Endothelial cell of umbilical vein (primary cell): ENCODE measurements around the gene TPM1. TPM values are rescaled to one million over a fixed set of nuclear protein-coding genes. Genes with fewer than 3 reads are reported as not detected.

Source experiments
- BruUV-seq: library from RNA; stranded (reverse); fragments of 400-500 nt; replicated peaks from 2 replicates; lab custom pipeline; 2021; lab: Mats Ljungman, UMichigan
- CTCF ChIA-PET: fragments of 300-600, 350-600 bp; sonication (Branson Sonifier 250); formaldehyde crosslinking; loops from one replicate; lab custom pipeline; 2021; ENCODE audit warnings: antibody characterized with exemption, inconsistent platforms; lab: Charles Lee
- POLR2A ChIA-PET: fragments of 300-600, 350-600 bp; sonication (Branson Sonifier 250); formaldehyde crosslinking; loops from one replicate; lab custom pipeline; 2021; ENCODE audit warnings: antibody characterized with exemption, inconsistent platforms; lab: Charles Lee
- DNase-seq: peaks from one replicate; pipeline ENCODE4 v3.0.0-alpha.2; 2011; ENCODE audit warnings: low read depth, low spot score
- FAIRE-seq: peaks from 2 replicates; lab custom pipeline; 2011; peaks lifted over from hg19 to GRCh38; lab: Jason Lieb, UNC
- H2AFZ ChIP-seq: 2 replicates; pipeline ENCODE4 v1.6.0; 2012; ENCODE audit warnings: low read depth, low read length, control low read depth, inconsistent platforms
- H3K27ac ChIP-seq: 2 replicates; pipeline ENCODE4 v1.5.1; 2011; ENCODE audit warnings: low read depth, mild to moderate bottlenecking, control low read depth, low read length, moderate library complexity; ENCODE audit not compliant: insufficient read depth
- H3K27me3 ChIP-seq, 2 experiments: 2 replicates each; pipeline versions ENCODE4 v1.6.0 to v1.6.1; 2011; ENCODE audit warnings: low read length in 2 of 2, mixed read lengths in 1 of 2; ENCODE audit not compliant: control insufficient read depth in 2 of 2, insufficient read depth in 2 of 2
- H3K36me3 ChIP-seq, 2 experiments: 2 replicates in 1 of 2; 3 replicates in 1 of 2; pipeline ENCODE4 v1.5.1; 2011; ENCODE audit warnings: low read length in 2 of 2, mild to moderate bottlenecking in 1 of 2, moderate library complexity in 1 of 2; ENCODE audit not compliant: control insufficient read depth in 2 of 2, insufficient read depth in 2 of 2; ENCODE audit errors: extremely low read depth in 1 of 2
- H3K4me1 ChIP-seq: 3 replicates; pipeline ENCODE4 v1.5.1; 2011; ENCODE audit warnings: mild to moderate bottlenecking, low read length; ENCODE audit not compliant: control insufficient read depth, insufficient read depth; ENCODE audit errors: extremely low read depth
- H3K4me2 ChIP-seq: 2 replicates; pipeline ENCODE4 v1.6.1; 2011; ENCODE audit warnings: low read length, control low read depth, mixed read lengths; ENCODE audit not compliant: insufficient read depth
- H3K4me3 ChIP-seq, 3 experiments: fragments of 200-600 bp in 1 of 3; sonication (generic), shearing (Covaris generic) in 1 of 3; replicated peaks in 1 of 3; 2 replicates each; pipeline ENCODE4 v1.5.1; 2011 to 2016; ENCODE audit warnings: control low read depth in 3 of 3, low read length in 3 of 3, mild to moderate bottlenecking in 2 of 3, inconsistent platforms in 1 of 3, low read depth in 1 of 3, moderate library complexity in 1 of 3; ENCODE audit not compliant: insufficient read depth in 1 of 3
- H3K79me2 ChIP-seq: 2 replicates; pipeline ENCODE4 v1.6.0; 2012; ENCODE audit warnings: low read length, inconsistent platforms; ENCODE audit not compliant: control insufficient read depth, insufficient read depth
- H3K9ac ChIP-seq: replicated peaks from 2 replicates; pipeline ENCODE3; 2011; ENCODE audit warnings: low read length, control low read depth; ENCODE audit not compliant: insufficient read depth; ENCODE audit errors: extremely low read depth
- H3K9me1 ChIP-seq: replicated peaks from 3 replicates; pipeline ENCODE4 v1.6.0; 2011; ENCODE audit warnings: mild to moderate bottlenecking, low read length; ENCODE audit not compliant: control insufficient read depth, insufficient read depth; ENCODE audit errors: extremely low read depth
- H3K9me3 ChIP-seq: replicated peaks from 2 replicates; pipeline ENCODE4 v1.5.1; 2012; ENCODE audit warnings: low read length, inconsistent platforms; ENCODE audit not compliant: control insufficient read depth, insufficient read depth
- H4K20me1 ChIP-seq: replicated peaks from 2 replicates; pipeline ENCODE3; 2011; ENCODE audit warnings: mild to moderate bottlenecking, low read length; ENCODE audit not compliant: control insufficient read depth, insufficient read depth; ENCODE audit errors: extremely low read depth
- CTCF ChIP-seq, 2 donors: IDR thresholded peaks; 1 replicate in 1 of 2; 2 replicates in 1 of 2; pipeline ENCODE4 v1.5.1; 2011; ENCODE audit warnings: low read length in 2 of 2, mild to moderate bottlenecking in 2 of 2, moderate library complexity in 2 of 2, control low read depth in 1 of 2, inconsistent platforms in 1 of 2, low read depth in 1 of 2; ENCODE audit not compliant: insufficient read depth in 1 of 2; ENCODE audit errors: extremely low read depth in 1 of 2
- EZH2 ChIP-seq: IDR thresholded peaks from 2 replicates; pipeline ENCODE4 v1.6.1; 2012; ENCODE audit warnings: borderline replicate concordance, low read depth, mild to moderate bottlenecking, moderate library complexity, low read length, inconsistent platforms; ENCODE audit not compliant: severe bottlenecking
- FOS ChIP-seq: IDR thresholded peaks from 2 replicates; pipeline ENCODE4 v1.6.1; 2011; ENCODE audit warnings: mild to moderate bottlenecking, low read length, moderate library complexity, borderline replicate concordance; ENCODE audit not compliant: insufficient read depth
- GATA2 ChIP-seq: IDR thresholded peaks from 2 replicates; pipeline ENCODE4 v1.7.0; 2011; ENCODE audit warnings: low read depth, mild to moderate bottlenecking, moderate library complexity, mixed read lengths, low read length; ENCODE audit not compliant: insufficient read length, insufficient read depth
- MYC ChIP-seq: IDR thresholded peaks from one replicate; pipeline ENCODE4 v1.6.1; 2011; ENCODE audit warnings: mild to moderate bottlenecking, low read depth, low read length
- POLR2A ChIP-seq: IDR thresholded peaks from 2 replicates; pipeline ENCODE4 v1.6.1; 2012; ENCODE audit warnings: low read depth, mild to moderate bottlenecking, control low read depth, low read length
- POLR2AphosphoS5 ChIP-seq: IDR thresholded peaks from 2 replicates; pipeline ENCODE4 v1.6.1; 2012; ENCODE audit warnings: low read depth, mild to moderate bottlenecking, control low read depth, low read length, moderate library complexity; ENCODE audit not compliant: insufficient read depth
- dilution Hi-C: fragments of 300-500 bp; cut with MboI; formaldehyde crosslinking; loops from one replicate; pipeline ENCODE4 v1.15.0; 2019; ENCODE audit warnings: low sequenced_read_pairs; ENCODE audit not compliant: extremely low pct_ligation_motif_present
- intact Hi-C: fragments of 100-400 bp; cut with micrococcal nuclease; formaldehyde crosslinking; loops from one replicate; pipeline ENCODE4 v1.10.0; 2022
- polyA plus RNA-seq, 4 experiments: library from polyadenylated mRNA; depleted of rRNA in 3 of 4; stranded (reverse) in 3 of 4; unstranded in 1 of 4; fragments of >200 nt; gene quantifications; 2 replicates each; pipeline versions ENCODE4 v1.2.1 to v1.2.3, GENCODE V29; 2011 to 2012; ENCODE audit warnings: missing spikeins in 1 of 4
- total RNA-seq: library from RNA; stranded (reverse); gene quantifications from 2 replicates; pipeline ENCODE4 v1.2.3, GENCODE V29; 2021

TPM1 gene
- total and polyA plus RNA-seq, 2 donors (not counting 3 experiments of a cell fraction or from before 2014, with no cell fraction given): 518 to 558 TPM

GRCh38 chr15:63000706-63001105 lies 41.8 kb upstream of the TPM1 start:
- peak; percentile 8 for FAIRE-seq

More at GRCh38 chr15:63000706-63001105, 41.8 kb upstream of the TPM1 start:
- no peak overlapping the region for H3K27ac ChIP-seq
- H2AFZ ChIP-seq: no peak overlapping the region
- no peaks in the 10 kb centered on the region for H3K4me1 ChIP-seq
- no peak overlapping the region for H3K4me3 ChIP-seq
- H3K9me3 ChIP-seq: no peaks in the 10 kb centered on the region
- H3K9ac ChIP-seq: no peak overlapping the region
- intact Hi-C loops (no loop called here), dilution Hi-C loops (no loop called here)
- H3K4me2 ChIP-seq: no peak overlapping the region
- ChIA-PET CTCF (interaction anchor here (1.0 to 1.4 kb wide), 2 partner anchors 11 to 13 kb away, joined by 3 read pairs; no protein-coding TSS in a partner anchor), POLR2A (no interaction called here)
- no peaks in the 10 kb centered on the region for H4K20me1 ChIP-seq
- H3K36me3 ChIP-seq: no peaks in the 10 kb centered on the region
- H3K79me2 ChIP-seq: no peaks in the 10 kb centered on the region
- H3K27me3 ChIP-seq: no peaks in the 10 kb centered on the region
- BruUV-seq: no TSS peak
- no peaks in the 10 kb centered on the region for H3K9me1 ChIP-seq
- TF ChIP-seq CTCF (IDR thresholded peaks at IDR 0.05; ENCODE audit: extremely low read depth in 1 of 2, insufficient read depth in 1 of 2, low read depth in 1 of 2, low read length in 2 of 2) (no peak), EZH2 (no peak), MYC (no peak), FOS (no peak), GATA2 (no peak), POLR2A (no peak), POLR2AphosphoS5 (no peak)
- DNase-seq: no peak
